Stimulated activated CD4-positive, alpha-beta T cell treated with anti-CD3 and anti-CD28 coated beads, Interleukin-1b, Interleukin-23, amount 100 ng/mL, for 1 hour (primary cell): Measurements from ENCODE around the gene SKOR1.

Source experiments
- DNase-seq, 2 donors: peaks; one replicate each; pipeline ENCODE4 v3.0.0-alpha.2; 2020; ENCODE audit warnings: low read depth in 2 of 2

The SKOR1 gene

DNA sequence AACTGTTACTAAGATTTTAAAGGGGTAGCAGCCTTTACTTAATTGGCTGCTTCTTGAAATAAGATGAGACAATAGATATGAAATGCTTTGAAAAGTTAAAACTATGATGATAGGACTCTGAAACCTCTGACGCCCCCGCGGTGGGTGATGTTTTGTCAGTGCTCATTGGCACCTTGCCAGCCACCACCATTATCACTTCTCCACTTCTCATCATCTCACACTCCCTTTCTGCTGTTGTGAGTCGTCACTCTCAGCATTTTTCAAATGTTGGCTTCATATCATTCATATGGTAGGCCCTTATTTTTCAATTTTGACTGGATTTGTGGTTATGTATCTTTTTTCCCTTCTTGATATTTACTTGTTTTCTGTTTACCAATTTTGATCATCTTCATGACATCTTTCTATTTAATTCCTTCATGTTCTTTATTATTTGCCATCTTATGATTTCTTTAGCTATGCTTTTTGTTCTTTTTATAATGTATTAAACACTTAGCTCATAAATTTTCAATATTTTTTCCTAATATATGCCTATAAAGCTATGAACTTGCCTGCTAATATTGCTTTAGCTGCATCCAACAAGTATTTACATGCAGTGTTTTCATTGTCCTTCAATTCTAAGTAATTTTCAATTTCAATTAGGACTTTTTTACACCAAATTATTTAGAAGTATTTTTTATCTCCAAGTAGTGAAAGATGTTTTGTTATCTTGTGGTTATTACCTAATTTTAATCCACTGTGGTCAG is 30.3 kb upstream of the SKOR1 start:
- DNase-seq = peak in 1 of 2 donors; percentile 10

- DNase-seq = no peak
Observed at GRCh38 chr15:67796196-67797127, 28.8 kb upstream of the SKOR1 start.

DNA sequence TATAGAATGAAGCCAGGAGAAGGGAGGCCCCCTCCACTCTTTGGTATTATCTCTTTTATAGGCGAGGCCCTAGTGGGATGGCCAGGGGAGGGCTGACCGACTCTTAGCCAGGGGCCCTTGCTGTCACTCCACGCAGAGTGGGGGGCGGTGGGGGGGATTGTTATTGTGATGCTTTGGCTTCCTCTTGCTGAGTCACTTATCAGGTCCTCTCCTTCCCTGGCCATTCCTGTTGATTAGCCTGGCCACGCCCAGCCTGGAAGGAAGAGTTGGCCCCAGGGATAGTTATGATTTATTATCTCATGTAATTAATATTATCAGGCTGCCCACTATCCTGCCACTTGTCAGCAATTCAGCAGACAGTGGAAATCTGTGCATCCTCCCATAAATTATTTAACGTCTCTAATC is 25.5 kb upstream of the SKOR1 start:
- no peak for DNase-seq

- no peak for DNase-seq
Observed at GRCh38 chr15:67801142-67801541, 24.2 kb upstream of the SKOR1 start.

DNA sequence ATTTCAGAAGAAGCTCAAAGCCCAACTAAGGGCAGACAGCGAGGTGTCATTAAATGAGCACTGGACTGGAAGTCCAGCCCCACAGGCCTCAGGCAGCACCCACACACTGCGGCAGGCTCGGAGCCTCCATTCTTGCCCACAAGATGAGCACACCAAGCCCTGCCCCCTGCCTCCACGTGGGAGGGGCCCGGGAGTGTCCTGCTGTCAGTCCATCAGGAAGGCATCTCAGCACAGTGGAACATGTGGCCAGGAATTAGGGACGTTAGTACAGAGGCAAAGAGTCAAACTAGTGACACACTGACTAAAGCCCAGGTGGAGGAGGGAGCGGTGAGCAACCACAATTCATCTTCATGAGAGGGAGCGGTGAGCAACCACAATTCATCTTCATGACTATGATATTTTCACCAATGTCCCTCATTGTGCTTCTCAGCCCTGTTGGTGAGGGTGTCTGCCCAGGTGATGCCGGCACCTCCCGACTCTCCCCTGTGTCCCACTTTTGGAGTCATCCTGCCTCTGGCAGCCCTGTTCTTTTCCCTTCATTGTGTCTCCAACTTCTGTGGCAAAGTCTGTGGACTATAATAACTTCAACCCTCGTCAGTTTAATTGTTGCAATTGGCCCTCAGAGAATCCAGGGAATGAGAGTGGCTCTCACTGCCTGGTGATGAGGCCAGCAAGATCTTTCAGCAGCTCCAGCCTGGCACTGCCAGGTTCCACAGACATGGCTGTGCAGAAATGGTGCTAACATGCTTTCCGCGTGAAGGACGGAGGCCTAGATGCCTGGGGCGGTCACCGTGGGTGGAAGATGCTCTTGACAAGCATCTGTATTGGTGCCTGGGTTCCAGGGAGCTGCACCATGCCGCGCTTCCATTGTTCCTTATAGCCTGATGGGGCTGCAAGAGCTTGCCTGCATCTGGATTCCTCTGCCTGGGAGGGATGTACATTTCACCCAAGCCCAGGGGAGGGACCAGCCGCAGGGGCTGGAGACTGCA is 23.1 kb upstream of the SKOR1 start:
- DNase-seq = no peak

DNA sequence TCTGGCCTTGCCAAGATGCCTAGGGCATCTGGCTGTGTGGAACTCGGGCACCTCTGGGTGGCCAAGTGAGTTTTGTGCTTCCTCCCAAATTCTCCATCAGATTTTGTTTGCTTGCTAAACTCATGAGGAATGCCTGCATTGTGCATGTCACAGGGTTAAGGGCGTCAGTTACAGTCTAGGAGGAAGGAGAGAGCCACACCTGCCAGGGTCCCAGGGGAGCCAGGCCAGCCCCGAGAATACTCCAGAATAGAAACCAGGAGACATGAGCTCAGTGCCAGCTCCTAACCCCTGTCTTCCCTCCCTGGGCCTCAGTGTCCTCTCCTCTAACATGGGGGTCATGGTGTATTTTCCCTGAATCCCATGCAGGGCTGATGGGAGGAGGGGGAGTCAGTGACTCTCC is 22.0 kb upstream of the SKOR1 start:
- no peak for DNase-seq

DNA sequence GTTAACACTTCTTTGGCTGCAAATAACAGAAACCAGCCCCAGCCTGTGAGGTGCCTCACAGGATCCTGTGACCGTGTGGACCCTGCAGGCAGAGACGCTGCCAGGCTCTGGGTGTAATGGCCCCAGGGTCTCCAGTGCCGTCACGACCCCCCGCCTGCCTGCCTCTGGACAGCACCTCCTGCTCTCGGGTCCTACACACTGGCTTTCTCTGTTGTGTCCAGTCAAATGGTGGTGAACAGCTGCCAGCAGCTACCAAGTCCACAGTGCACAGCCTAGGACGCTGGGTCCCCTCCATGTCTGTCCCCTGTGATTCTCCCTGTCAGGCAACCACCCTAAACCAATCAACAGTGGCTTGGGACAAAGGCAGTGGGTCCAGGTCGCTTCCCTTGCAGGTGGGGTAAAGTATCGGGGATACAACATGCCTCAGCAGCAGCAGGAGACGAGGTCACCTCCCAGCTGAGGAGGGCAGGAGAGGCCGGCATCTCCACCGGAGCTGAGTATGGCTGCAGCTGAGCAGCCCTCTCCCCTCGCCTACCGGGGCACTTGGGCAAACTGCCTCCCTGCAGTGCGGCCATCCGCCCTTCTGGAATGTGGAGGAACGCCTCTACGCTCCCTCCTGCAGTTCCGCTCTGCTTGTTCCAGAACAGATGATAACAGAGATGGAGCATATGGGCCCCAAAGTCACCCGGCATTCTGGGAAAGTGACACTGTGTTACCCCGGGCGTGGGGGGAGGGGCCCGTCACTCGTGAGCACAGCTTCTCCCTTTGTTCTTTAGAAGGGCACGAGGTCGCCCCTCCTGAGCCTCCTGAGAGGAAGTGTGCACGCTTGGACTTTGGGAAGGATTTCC is 21.1 kb upstream of the SKOR1 start:
- DNase-seq = no peak

GRCh38 chr15:67805008-67805665 is 20.2 kb upstream of the SKOR1 start:
- DNase-seq = no peak

GRCh38 chr15:67805666-67806516 is 19.4 kb upstream of the SKOR1 start:
- no peak for DNase-seq

DNA sequence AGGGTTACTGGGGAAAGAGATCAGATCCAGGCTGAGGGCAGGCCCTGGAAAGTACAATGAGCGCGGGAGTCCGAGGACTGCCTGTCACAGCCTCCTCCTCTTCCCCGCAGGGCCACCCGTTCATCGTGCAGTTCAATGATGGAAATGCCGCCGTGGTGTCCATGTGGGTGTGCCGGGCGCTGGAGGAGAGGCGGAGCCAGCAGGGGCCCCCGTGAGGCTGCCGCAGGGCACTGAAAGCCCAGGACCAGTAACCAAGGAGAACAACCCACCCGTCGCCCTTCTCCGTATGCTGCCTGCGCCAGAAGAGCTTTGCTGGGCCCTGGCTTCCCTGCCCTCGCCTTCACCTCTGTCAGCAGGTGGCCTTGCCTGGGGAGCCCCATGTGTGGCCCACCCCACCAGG is 18.8 kb upstream of the SKOR1 start:
- no peak for DNase-seq

GRCh38 chr15:67807141-67807540 is 18.2 kb upstream of the SKOR1 start:
- no peak for DNase-seq

DNA sequence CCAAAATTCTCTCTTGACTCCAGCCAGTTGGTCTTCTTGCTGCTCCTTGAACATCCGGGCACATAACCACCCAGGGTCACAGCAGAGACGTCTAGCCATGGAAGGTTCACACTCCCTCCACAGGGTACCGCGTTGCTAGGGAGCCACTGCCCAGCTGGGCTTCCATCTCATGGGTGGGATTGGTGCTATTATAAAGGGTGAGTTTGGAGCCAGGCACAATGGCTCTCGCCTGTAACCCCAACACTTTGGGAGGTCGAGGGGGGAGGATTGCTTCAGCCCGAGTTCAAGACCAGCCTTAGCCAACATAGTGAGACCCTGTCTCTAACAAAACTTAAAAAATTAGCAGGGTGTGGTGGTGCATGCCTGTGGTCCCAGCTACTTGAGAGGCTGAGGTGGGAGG is 17.5 kb upstream of the SKOR1 start:
- no peak for DNase-seq

- DNase-seq = no peak
Observed at GRCh38 chr15:67808821-67809220, 16.5 kb upstream of the SKOR1 start.

DNA sequence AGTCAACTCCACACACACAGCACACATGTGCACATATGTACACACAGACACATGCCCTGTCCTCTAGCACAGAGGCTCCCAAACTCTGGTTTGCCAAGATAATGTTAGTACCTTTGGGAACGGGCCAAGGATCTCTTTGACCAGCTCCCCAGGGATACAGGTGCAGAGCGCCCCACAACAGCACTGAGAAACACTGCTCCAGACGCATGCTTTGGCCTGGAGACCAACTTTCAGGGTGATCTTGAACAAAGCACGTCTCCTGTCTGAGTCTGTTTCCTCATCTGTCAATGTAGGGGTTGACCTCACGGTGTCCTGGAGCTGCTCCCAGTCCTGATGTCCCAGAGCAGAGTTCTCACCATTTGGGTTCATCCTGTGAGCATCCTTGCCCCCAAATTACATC is 15.9 kb upstream of the SKOR1 start:
- no peak for DNase-seq

DNA sequence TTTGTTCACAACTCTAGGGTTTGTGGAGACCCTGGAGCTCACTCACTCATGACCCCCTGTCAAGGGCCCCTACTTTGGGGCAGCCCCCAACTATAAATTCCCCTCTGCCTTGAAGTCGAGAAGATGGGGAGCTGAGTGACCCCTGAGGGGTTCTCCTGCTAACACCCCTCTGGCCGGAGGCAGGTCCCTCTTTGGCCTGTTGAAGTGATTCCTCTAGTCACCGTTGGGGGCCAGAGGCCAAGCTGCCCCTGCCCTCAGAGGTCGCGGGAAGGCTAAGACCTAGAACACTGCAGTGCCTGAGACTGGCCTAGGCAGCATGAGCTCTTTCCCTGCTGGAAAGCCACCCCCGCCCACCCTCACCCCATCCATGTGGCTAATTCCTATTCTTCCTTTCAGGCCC is 15.4 kb upstream of the SKOR1 start:
- DNase-seq = no peak

DNA sequence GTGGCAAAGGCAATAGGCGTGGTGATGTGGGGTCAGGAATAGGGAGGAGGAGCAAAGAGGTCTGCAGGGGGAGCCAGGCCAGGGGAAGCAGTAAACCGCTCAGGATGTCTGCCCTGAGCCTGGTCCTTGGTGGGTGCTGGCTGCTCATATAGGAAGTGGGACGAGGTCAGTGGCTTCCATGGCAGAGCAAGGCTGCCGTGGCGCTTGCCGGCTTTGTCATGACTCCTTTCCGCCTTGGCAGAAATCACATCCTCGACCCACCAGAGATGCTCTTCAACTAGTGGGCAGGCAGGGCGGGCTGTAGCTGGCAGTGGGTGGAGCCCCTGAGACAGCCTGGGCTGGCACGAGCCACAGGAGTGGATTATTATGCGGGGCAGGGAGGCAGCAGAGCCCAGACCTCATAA is 13.1 kb upstream of the SKOR1 start:
- DNase-seq = no peak

- no peak for DNase-seq
Observed at GRCh38 chr15:67813104-67813634, 12.1 kb upstream of the SKOR1 start.

DNA sequence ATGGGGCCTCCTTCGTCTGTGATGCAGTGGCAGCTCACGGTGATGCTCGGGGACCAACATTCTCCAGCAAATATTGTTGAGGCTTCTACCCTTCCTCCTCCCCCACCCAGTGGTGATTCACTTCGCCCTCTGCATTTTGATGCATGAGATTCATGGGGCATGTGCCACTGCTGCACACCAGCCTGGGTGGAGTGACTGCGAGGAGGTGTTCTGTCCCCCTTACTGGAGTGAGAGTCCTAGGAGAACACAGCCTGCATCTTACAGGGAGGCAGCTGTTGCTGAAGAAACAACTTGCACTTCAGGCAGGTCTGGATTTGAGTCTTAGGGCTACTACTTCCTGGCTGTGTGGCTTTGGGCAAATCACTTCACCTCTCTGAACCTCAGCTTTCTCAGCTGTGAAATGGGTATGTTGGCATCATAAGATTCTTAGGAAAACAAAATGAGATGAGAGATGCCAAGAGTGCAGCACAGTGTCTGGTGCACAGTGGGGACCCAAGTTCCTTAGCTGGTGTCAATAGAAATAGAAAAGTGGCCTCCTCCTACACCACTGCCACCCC is 10.2 kb upstream of the SKOR1 start:
- no peak for DNase-seq

- DNase-seq = no peak
Observed at GRCh38 chr15:67816668-67817067, 8.6 kb upstream of the SKOR1 start.
